ENCODE measurements around the gene ANKRD16. TPM values are rescaled to one million over a fixed set of nuclear protein-coding genes. Genes with fewer than 3 reads are reported as not detected.

Gene ANKRD16
- total and polyA plus RNA-seq, 3 experiments from 2014 or later, result 3.2 to 8.5 (median 7.2) TPM

DNA sequence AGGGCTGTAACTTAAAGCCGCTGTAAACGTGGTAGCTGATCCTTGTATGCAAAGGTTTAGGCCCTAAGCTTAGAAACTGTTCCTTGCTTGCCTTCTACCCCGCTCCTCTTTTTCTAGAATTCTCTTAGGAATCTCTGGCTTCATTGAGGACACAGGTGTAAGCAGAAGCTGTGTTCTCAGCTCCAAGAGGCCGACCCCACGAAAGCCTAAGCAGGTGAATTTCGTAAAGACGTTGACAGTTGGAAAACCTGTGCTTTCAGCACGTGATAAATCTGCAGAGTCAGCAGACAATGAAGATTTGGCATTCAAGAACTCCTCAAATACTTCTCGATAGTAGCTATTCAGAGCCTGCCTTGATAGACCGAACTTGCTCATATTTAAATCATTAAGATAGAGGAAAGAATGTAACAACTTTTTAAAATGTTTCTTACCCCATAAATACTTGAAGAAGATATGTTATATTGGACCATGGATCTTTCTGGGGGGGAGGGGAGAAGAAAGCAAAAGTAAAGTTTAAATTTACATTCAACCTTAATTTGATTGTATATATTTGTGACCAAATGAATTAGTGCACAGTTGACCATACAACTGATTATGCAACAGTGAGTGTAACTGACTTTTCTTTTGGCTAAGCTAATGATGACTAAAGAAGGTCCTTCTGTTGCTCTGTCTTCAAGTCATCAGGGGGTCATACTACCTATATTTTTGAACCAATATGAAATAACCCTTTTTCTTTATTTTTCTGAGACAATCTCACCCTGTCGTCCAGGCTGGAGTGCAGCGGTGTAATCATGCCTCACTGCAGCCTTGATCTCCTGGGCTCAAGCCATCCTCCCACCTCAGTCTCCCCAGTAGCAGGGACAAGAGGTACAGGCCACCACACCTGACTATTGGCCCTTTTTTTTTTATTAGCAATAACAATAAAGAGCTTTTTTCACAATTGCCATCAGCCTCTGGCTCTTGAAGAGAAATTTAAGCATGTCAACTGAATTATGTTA is 75.3 kb downstream of the ANKRD16 start:
- POLR2A ChIA-PET, result interaction anchor here (0.5 to 1.9 kb wide), 5 partner anchors 23 to 161 kb away, joined by 3 to 16 read pairs (median 4); partner anchors contain the start of genes ANKRD16 and FBH1
- peak overlapping the region; percentile 96 for H3K27ac ChIP-seq (ENCODE audit: low read depth, low read length)
- H3K4me3 Mint-ChIP-seq, result peak overlapping the region; percentile 86 to 99 (median 90)
- H3K4me1 Mint-ChIP-seq, result peaks cover 49 to 53% (median 52%) of the 10 kb centered on the region in 3 donors
- H3K9me3 ChIP-seq (ENCODE audit: low read length), result no peaks in the 10 kb centered on the region
- peak overlapping the region; percentile 90 for H3K4me3 ChIP-seq (ENCODE audit: low read length)
- H3K27me3 Mint-ChIP-seq, result no peaks in the 10 kb centered on the region
- H3K27me3 ChIP-seq (ENCODE audit: insufficient read depth, low read length, poor library complexity, severe bottlenecking), result no peaks in the 10 kb centered on the region
- H3K36me3 ChIP-seq (ENCODE audit: insufficient read depth, low read length), result no peaks in the 10 kb centered on the region
- H3K36me3 Mint-ChIP-seq, result peaks cover 0 to 12% (median under 1%) of the 10 kb centered on the region in 3 donors
- no peaks in the 10 kb centered on the region for H3K9me3 Mint-ChIP-seq
- peak overlapping the region; percentile 93 to 98 (median 97) for H3K27ac Mint-ChIP-seq
- DNase-seq, result no peak
- peaks cover 48% of the 10 kb centered on the region for H3K4me1 ChIP-seq (ENCODE audit: insufficient read depth, low read length)
- CTCF ChIA-PET, result interaction anchor here (1.1 to 1.8 kb wide), 2 partner anchors 8 to 59 kb away, joined by 3 to 7 read pairs; no protein-coding TSS in a partner anchor

- Histone ChIP-seq H3K4me1 (ENCODE audit: insufficient read depth, low read length) (peaks cover 51% of the 10 kb centered on the region), H3K9me3 (ENCODE audit: low read length) (no peaks in the 10 kb centered on the region)
- no peaks in the 10 kb centered on the region for H3K9me3 Mint-ChIP-seq
Measured at GRCh38 chr10:5813341-5814109, 76.2 kb downstream of the ANKRD16 start, which contains the start of gene GDI2. GDI2 (minus strand) TSS chr10:5813434; CDS start chr10:5813258, 176 bp downstream.

DNA sequence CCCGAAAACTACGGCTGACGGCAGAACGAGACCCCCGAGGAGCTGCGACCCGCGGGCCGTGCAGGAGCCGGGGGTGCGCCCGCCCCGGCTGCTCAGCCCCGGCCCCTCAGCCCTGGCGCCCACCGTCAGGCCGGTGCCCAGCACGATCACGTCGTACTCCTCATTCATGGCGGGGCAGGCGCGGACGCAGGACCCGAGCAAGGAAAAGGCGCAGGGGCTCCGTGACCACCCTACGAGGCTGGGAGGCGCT is 76.7 kb downstream of the ANKRD16 start:
- no peak for DNase-seq
- POLR2A ChIA-PET, result interaction anchor here (0.6 to 1.9 kb wide), 4 partner anchors 17 to 163 kb away, joined by 3 to 16 read pairs (median 6); partner anchors contain the start of genes ANKRD16 and FBH1
- peak overlapping the region; percentile 86 to 99 (median 90) for H3K4me3 Mint-ChIP-seq
- H3K27ac ChIP-seq (ENCODE audit: low read depth, low read length), result peak overlapping the region; percentile 96
- H3K27ac Mint-ChIP-seq, result peak overlapping the region; percentile 93 to 98 (median 96)
- H3K36me3 Mint-ChIP-seq, result peaks cover 0 to 16% (median 2%) of the 10 kb centered on the region in 3 donors
- peaks cover 55% of the 10 kb centered on the region for H3K4me1 ChIP-seq (ENCODE audit: insufficient read depth, low read length)
- CTCF ChIA-PET, result interaction anchor here (1.8 kb wide), 1 partner anchor 61 kb away, joined by 7 read pairs; no protein-coding TSS in a partner anchor
- peaks cover 60 to 67% (median 64%) of the 10 kb centered on the region in 3 donors for H3K4me1 Mint-ChIP-seq
- no peaks in the 10 kb centered on the region for H3K36me3 ChIP-seq (ENCODE audit: insufficient read depth, low read length)
- H3K27me3 Mint-ChIP-seq, result no peaks in the 10 kb centered on the region
- no peaks in the 10 kb centered on the region for H3K27me3 ChIP-seq (ENCODE audit: insufficient read depth, low read length, poor library complexity, severe bottlenecking)
- peak overlapping the region; percentile 90 for H3K4me3 ChIP-seq (ENCODE audit: low read length)
- H3K9me3 Mint-ChIP-seq, result no peaks in the 10 kb centered on the region
- H3K9me3 ChIP-seq (ENCODE audit: low read length), result no peaks in the 10 kb centered on the region

More at GRCh38 chr10:5813341-5814109, 76.2 kb downstream of the ANKRD16 start, which contains the start of gene GDI2:
- H3K36me3 ChIP-seq (ENCODE audit: insufficient read depth, low read length), result no peaks in the 10 kb centered on the region
- peak; percentile 94 to 98 (median 96) for DNase-seq
- H3K27me3 Mint-ChIP-seq, result no peaks in the 10 kb centered on the region
- ChIA-PET POLR2A (interaction anchor here (0.6 to 1.9 kb wide), 5 partner anchors 18 to 162 kb away, joined by 3 to 16 read pairs (median 4); partner anchors contain the start of genes ANKRD16 and FBH1), CTCF (interaction anchor here (1.1 to 1.8 kb wide), 2 partner anchors 9 to 60 kb away, joined by 3 to 7 read pairs; no protein-coding TSS in a partner anchor)
- peak within 1 kb of the TSS; percentile 90 for H3K4me3 ChIP-seq (ENCODE audit: low read length)
- H3K27ac Mint-ChIP-seq, result peak within 1 kb of the TSS; percentile 93 to 99 (median 97)
- H3K4me1 Mint-ChIP-seq, result peaks cover 56 to 62% (median 60%) of the 10 kb centered on the region in 3 donors
- H3K4me3 Mint-ChIP-seq, result peak within 1 kb of the TSS; percentile 86 to 99 (median 90)
- H3K27me3 ChIP-seq (ENCODE audit: insufficient read depth, low read length, poor library complexity, severe bottlenecking), result no peaks in the 10 kb centered on the region
- H3K27ac ChIP-seq (ENCODE audit: low read depth, low read length), result peak within 1 kb of the TSS; percentile 96
- peaks cover 0 to 16% (median 2%) of the 10 kb centered on the region in 3 donors for H3K36me3 Mint-ChIP-seq

GRCh38 chr10:5812283-5813090 is 77.2 kb downstream of the ANKRD16 start:
- Histone ChIP-seq H3K4me3 (ENCODE audit: low read length) (peak overlapping the region; percentile 90), H3K27ac (ENCODE audit: low read depth, low read length) (peak overlapping the region; percentile 96), H3K36me3 (ENCODE audit: insufficient read depth, low read length) (no peaks in the 10 kb centered on the region), H3K4me1 (ENCODE audit: insufficient read depth, low read length) (peaks cover 59% of the 10 kb centered on the region), H3K27me3 (ENCODE audit: insufficient read depth, low read length, poor library complexity, severe bottlenecking) (no peaks in the 10 kb centered on the region), H3K9me3 (ENCODE audit: low read length) (no peaks in the 10 kb centered on the region)
- peak overlapping the region; percentile 86 to 99 (median 90) for H3K4me3 Mint-ChIP-seq
- H3K27ac Mint-ChIP-seq, result peak overlapping the region; percentile 79 to 99 (median 92)
- ChIA-PET POLR2A (interaction anchor here (0.6 to 1.9 kb wide), 3 partner anchors 17 to 77 kb away, joined by 3 to 16 read pairs (median 8); partner anchors contain the start of genes ANKRD16 and FBH1), CTCF (interaction anchor here (1.8 kb wide), 1 partner anchor 61 kb away, joined by 7 read pairs; no protein-coding TSS in a partner anchor)
- no peaks in the 10 kb centered on the region for H3K27me3 Mint-ChIP-seq
- H3K9me3 Mint-ChIP-seq, result no peaks in the 10 kb centered on the region
- peaks cover 0 to 18% (median 5%) of the 10 kb centered on the region in 3 donors for H3K36me3 Mint-ChIP-seq
- H3K4me1 Mint-ChIP-seq, result peaks cover 63 to 71% (median 68%) of the 10 kb centered on the region in 3 donors
- DNase-seq, result peak; percentile 9 to 57 (median 22)

Other genes starting within 250 kb of the ANKRD16 start
- 1 to 10 TPM; 6.8 to 7.5 TPM for gene ASB13, start 223.3 kb downstream of the ANKRD16 start, total RNA-seq
- 8.7 TPM for gene ASB13, start 223.3 kb downstream of the ANKRD16 start, polyA plus RNA-seq
- 10 to 100 TPM; 71.2 to 74.2 TPM for gene TASOR2, start 205.1 kb downstream of the ANKRD16 start, total RNA-seq
- 11.6 TPM for gene TASOR2, start 205.1 kb downstream of the ANKRD16 start, polyA plus RNA-seq
- 100 to 1,000 TPM; 311 to 319 TPM for gene GDI2, start 76.5 kb downstream of the ANKRD16 start, total RNA-seq
- gene GDI2, start 76.5 kb downstream of the ANKRD16 start, polyA plus RNA-seq, result 171 TPM
- 10 to 100 TPM; 58.7 to 59.3 TPM for gene FBH1, start 350 bp upstream of the ANKRD16 start, total RNA-seq
- 82.2 TPM for gene FBH1, start 350 bp upstream of the ANKRD16 start, polyA plus RNA-seq
- gene IL15RA, start 87.7 kb upstream of the ANKRD16 start, total RNA-seq, result 10 to 100 TPM; 30.1 to 33.5 TPM
- gene IL15RA, start 87.7 kb upstream of the ANKRD16 start, polyA plus RNA-seq, result 19.8 TPM
- 1,000 to 10,000 TPM; 1,178 to 1,224 TPM for gene IL2RA, start 172.5 kb upstream of the ANKRD16 start, total RNA-seq
- 8.3 TPM for gene IL2RA, start 172.5 kb upstream of the ANKRD16 start, polyA plus RNA-seq
- gene RBM17, start 199.1 kb upstream of the ANKRD16 start, total RNA-seq, result 100 to 1,000 TPM; 269 to 282 TPM
- gene RBM17, start 199.1 kb upstream of the ANKRD16 start, polyA plus RNA-seq, result 91.8 TPM

All from CD8-positive, alpha-beta memory T cell (primary cell).